ENCODE data around the gene MXI1.

Gene MXI1

DNA sequence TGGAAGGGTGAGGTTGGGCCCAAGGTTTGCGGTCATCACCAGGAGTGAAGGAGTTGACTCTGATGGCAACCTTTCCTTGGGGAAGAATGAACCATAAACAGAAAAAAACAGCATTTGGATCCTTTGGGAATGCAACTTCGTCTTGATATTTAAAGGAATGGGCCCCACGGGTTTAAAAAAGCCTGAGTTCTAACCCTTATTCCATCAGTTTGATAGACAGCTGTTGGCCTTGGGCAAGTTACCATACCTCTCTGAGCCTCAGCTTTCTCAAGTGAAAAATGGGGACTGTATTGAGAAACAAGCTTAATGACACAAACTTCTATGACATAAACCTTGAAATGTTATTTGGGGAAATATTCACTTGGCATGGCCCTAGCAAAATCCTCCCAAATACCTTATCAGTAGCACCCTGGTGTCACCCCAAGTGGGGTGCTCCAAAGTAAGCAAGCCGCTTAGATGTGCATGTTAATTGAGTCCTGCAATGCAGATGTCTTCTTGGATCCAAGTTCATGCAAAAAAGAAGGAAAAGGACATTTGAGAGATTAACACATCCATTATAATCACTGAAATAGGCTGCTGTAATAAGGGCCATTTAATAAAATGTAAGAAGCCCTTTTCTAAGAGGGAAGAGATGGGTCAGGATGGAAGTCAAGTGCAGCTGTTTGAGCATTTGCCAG lies 13.8 kb downstream of the MXI1 start:
- peak overlapping the region; percentile 32 for H3K4me3 ChIP-seq (replicated peaks; ENCODE audit: insufficient read depth, low read length)
- TF ChIP-seq, protein P1, sequence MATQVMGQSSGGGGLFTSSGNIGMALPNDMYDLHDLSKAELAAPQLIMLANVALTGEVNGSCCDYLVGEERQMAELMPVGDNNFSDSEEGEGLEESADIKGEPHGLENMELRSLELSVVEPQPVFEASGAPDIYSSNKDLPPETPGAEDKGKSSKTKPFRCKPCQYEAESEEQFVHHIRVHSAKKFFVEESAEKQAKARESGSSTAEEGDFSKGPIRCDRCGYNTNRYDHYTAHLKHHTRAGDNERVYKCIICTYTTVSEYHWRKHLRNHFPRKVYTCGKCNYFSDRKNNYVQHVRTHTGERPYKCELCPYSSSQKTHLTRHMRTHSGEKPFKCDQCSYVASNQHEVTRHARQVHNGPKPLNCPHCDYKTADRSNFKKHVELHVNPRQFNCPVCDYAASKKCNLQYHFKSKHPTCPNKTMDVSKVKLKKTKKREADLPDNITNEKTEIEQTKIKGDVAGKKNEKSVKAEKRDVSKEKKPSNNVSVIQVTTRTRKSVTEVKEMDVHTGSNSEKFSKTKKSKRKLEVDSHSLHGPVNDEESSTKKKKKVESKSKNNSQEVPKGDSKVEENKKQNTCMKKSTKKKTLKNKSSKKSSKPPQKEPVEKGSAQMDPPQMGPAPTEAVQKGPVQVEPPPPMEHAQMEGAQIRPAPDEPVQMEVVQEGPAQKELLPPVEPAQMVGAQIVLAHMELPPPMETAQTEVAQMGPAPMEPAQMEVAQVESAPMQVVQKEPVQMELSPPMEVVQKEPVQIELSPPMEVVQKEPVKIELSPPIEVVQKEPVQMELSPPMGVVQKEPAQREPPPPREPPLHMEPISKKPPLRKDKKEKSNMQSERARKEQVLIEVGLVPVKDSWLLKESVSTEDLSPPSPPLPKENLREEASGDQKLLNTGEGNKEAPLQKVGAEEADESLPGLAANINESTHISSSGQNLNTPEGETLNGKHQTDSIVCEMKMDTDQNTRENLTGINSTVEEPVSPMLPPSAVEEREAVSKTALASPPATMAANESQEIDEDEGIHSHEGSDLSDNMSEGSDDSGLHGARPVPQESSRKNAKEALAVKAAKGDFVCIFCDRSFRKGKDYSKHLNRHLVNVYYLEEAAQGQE (IDR thresholded peaks at IDR 0.05; ENCODE audit: insufficient replicate concordance, low read depth): no peak
- TF ChIP-seq, protein P2, sequence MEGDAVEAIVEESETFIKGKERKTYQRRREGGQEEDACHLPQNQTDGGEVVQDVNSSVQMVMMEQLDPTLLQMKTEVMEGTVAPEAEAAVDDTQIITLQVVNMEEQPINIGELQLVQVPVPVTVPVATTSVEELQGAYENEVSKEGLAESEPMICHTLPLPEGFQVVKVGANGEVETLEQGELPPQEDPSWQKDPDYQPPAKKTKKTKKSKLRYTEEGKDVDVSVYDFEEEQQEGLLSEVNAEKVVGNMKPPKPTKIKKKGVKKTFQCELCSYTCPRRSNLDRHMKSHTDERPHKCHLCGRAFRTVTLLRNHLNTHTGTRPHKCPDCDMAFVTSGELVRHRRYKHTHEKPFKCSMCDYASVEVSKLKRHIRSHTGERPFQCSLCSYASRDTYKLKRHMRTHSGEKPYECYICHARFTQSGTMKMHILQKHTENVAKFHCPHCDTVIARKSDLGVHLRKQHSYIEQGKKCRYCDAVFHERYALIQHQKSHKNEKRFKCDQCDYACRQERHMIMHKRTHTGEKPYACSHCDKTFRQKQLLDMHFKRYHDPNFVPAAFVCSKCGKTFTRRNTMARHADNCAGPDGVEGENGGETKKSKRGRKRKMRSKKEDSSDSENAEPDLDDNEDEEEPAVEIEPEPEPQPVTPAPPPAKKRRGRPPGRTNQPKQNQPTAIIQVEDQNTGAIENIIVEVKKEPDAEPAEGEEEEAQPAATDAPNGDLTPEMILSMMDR (IDR thresholded peaks at IDR 0.05; ENCODE audit: insufficient read depth, low read length): no peak
- no peak for TF ChIP-seq SPI1 (IDR thresholded peaks at IDR 0.05; ENCODE audit: borderline replicate concordance, low read depth)
- TF ChIP-seq GABPA (IDR thresholded peaks at IDR 0.05; ENCODE audit: low read depth): no peak
- TF ChIP-seq POLR2AphosphoS5 (IDR thresholded peaks at IDR 0.05; ENCODE audit: low read depth): no peak
- no peaks in the 10 kb centered on the region for H3K27me3 ChIP-seq (ENCODE audit: insufficient read depth, poor library complexity, severe bottlenecking)
- peak overlapping the region; percentile 46 for H3K27ac ChIP-seq (replicated peaks)
- DNase-seq (ENCODE audit: low read depth in 1 of 2, low spot score in 1 of 2): no peak

DNA sequence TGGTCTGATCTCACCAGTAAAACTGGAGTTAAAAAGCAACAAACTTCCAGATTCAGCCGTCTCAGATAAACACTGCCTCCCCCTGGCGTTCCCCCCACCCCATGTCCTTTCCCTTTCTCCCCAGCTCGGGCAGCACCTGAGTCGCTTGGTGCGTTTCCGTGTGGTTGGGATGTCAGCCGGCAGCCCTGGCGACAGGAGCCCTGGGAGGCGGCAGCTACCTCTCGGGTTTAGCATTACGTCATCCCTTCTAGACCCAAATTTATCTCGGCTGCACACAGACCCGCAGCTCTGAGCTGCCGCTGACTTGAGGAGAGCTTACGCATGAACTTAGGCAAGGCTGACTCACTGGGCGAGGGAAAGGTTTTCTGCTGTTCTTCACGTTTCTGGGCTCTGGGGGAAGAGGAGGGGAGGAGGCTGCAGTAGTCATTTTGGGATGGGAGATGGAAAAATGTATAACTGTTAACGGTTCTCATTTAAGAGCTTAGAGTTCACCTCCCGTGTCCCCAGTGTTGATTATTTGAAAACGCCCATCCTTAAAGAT lies 14.4 kb downstream of the MXI1 start:
- TF ChIP-seq, protein P2 (IDR thresholded peaks at IDR 0.05; ENCODE audit: insufficient read depth, low read length): no peak
- TF ChIP-seq, protein P1 (IDR thresholded peaks at IDR 0.05; ENCODE audit: insufficient replicate concordance, low read depth): no peak
- TF ChIP-seq SPI1 (IDR thresholded peaks at IDR 0.05; ENCODE audit: borderline replicate concordance, low read depth) (no peak), POLR2AphosphoS5 (IDR thresholded peaks at IDR 0.05; ENCODE audit: low read depth) (no peak), GABPA (IDR thresholded peaks at IDR 0.05; ENCODE audit: low read depth) (no peak)
- H3K27ac ChIP-seq (replicated peaks): peak overlapping the region; percentile 46
- peak; percentile 86 for DNase-seq (ENCODE audit: low read depth in 1 of 2, low spot score in 1 of 2)
- H3K4me3 ChIP-seq (replicated peaks; ENCODE audit: insufficient read depth, low read length): peak overlapping the region; percentile 32
- no peaks in the 10 kb centered on the region for H3K27me3 ChIP-seq (ENCODE audit: insufficient read depth, poor library complexity, severe bottlenecking)

DNA sequence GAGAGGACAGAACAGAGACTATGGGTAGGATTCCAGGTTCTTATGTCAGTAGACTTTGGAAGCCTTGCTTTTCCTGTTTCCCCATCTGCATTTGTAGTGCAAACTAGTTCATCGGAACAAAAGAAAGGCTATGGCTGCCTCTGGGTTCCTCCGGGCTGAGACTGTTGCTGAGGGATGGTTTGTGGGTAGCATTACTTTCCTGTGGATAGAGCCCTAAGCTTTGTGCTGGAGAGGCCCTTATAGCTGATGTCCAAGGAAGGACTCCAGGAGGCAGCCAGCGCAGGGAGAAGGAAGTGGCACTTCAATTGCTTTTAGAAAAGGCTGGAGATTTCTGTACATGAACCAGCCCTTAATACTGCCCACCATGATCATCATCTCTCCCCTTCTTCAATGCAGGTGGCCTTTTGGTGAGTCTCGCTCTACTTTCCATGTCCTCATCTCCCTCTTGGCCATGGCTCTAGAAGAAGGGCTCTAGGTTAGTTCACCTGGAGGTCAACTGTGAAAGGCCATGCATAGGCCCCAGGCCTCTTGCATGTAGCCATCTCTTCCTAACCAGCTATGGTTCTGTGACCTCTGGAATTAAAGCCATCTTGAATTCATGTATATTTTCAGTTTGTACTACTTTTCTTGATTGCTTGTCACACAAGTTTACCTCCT lies 15.4 kb downstream of the MXI1 start:
- TF ChIP-seq, protein P1 (IDR thresholded peaks at IDR 0.05; ENCODE audit: insufficient replicate concordance, low read depth): no peak
- TF ChIP-seq SPI1 (IDR thresholded peaks at IDR 0.05; ENCODE audit: borderline replicate concordance, low read depth): no peak
- no peak for TF ChIP-seq GABPA (IDR thresholded peaks at IDR 0.05; ENCODE audit: low read depth)
- TF ChIP-seq POLR2AphosphoS5 (IDR thresholded peaks at IDR 0.05; ENCODE audit: low read depth): no peak
- DNase-seq (ENCODE audit: low read depth in 1 of 2, low spot score in 1 of 2): no peak
- Histone ChIP-seq H3K27ac (replicated peaks) (peak overlapping the region; percentile 46; the same call in 1 of the 2 replicates), H3K27me3 (ENCODE audit: insufficient read depth, poor library complexity, severe bottlenecking) (no peaks in the 10 kb centered on the region), H3K4me3 (replicated peaks; ENCODE audit: insufficient read depth, low read length) (no peak overlapping the region)
